NCI-H1436 treated with DMSO at 0.1 percent for 48 hours (cell line): ENCODE data around the gene TMEM163.
"Not testable (repeated sequence)": the region's sequence is repeated elsewhere in the genome, so short reads cannot be mapped to it uniquely, and the experiment has no call there.

ENCODE experiments used
- DNase-seq: peaks from one replicate; lab custom pipeline; 2025; lab: John Stamatoyannopoulos, UW

The TMEM163 gene

DNA sequence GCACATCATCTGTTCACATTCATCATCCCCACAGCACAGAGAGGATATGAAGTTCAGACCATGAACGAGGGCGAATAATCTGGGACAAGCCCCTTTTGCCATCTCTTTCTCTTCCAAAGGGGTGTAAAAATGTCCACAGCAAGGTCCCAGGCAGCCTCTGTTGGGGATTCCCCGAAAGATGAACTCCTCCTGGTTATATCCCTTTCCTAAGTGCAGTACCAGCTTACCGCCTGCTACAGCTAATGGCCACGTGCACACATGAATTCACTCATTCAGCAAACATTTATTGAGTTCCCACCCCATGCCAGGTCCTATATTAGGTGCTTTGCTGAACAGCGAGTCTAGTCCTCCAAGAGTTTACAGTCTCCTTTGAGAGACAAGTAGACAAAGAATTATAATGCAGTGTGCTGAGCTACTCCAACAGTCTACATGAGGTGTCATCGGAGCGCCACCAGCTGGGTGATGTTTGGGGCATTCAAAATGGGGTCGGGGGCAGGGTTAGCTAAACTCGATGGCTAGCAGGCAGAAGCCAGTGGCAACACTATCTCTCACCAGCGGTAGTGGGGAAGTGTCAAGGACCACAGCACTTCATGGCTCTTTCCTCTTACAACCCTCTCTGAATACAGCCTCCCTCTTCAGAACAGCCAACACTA, 228.9 kb downstream of the TMEM163 start:
- no peak for DNase-seq

GRCh38 chr2:134482766-134483340, 235.9 kb downstream of the TMEM163 start:
- DNase-seq, result no peak

DNA sequence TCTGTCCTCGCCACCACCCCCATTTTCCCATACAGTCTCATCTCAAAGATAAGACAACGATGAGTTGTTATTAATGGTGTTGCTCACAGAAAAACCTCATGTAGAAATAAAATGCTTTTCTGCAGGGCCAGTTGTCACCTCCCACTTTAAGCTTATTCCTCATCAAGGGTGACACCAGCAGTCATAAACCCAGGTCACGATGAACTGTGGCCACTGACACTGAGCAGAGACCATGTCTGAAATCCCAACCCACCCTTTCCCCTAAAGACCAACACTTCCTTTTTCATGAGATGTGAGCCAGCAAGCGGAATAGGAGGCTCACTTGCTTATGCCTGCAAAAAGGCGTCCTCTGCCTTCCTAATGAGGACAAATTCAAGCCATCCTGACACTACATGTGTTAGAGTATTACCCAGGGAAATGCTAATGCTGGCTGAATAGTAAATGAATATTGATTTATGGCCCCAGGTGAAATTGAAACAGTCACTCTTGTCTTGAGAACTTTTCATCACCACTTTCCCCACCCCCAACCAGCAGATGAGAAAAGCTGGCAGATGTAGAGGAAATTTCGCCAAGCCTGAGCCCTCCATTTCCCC, 236.6 kb downstream of the TMEM163 start:
- no peak for DNase-seq

DNA sequence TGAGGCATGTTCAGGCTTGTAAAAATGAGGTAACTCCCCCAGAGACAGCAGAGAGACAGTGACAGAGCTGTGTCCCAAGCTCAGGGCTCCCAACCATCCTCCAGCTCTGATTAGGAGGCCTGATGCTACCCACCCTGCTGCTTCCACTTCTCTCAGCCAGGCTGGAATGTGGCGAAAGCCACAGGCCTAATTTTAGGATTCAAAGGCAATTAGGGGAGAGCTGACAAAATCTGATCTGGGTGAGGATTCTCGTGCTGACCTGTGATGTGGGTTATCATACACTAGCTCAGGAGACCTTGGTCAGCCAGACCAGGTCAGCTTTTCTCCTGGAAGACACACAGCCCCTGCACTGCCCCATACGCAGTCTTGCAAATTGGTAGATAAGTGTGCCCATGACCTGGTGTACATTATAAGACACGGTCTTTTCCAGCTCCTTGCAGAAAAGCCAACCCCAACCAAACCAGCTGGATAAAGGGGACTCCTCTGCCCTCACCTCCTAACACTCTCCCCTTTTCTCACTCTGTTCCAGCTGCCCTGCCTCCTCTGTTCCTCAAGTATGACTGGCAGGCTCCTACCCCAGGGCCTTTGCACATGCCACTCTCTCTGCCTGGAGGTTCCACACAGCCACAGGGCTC, 239.0 kb downstream of the TMEM163 start:
- no peak for DNase-seq

DNA sequence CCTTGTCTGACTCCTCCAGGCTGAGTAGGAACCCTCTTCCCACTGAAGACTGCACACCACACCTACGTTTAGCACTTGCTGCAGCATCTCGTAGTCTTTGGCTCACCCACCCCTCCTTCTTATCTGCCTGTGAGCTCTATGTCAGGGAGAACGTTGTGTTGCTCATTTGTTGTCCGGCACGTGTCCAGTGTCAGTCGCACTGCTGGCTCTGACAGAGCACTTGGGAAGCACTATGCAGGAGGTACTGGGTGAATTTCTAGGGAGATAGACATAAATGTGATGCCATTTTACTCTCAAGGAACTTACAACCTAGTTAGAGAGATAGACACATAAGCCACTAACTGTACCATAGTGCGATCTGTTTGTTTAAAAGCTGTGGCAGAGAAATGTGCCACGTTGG, 241.8 kb downstream of the TMEM163 start:
- DNase-seq, result not testable (repeated sequence)

- no peak for DNase-seq
These were observed 248.1 kb downstream of the TMEM163 start for GRCh38 chr2:134470561-134471168.

GRCh38 chr2:134469516-134470115, 249.2 kb downstream of the TMEM163 start:
- no peak for DNase-seq

DNA sequence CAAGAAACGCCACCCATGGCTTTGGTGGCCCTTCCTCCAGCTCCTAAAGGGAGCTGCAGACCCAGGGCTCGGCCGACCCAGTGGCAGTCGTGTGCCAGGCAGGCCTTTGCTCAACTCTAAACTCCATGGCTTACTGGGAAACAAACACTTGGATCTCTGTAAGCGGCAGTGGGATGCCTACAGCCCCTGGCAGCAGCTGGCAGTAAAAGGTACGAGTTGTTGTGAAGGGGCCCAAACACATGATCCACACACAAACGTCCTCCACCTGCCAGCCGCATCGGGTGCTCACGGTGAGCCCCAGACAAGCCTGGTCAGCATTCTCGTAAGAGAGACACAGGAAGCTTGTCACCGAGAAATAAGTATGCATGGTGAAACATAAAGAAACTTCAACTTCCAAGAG, 250.0 kb downstream of the TMEM163 start:
- no peak for DNase-seq

DNA sequence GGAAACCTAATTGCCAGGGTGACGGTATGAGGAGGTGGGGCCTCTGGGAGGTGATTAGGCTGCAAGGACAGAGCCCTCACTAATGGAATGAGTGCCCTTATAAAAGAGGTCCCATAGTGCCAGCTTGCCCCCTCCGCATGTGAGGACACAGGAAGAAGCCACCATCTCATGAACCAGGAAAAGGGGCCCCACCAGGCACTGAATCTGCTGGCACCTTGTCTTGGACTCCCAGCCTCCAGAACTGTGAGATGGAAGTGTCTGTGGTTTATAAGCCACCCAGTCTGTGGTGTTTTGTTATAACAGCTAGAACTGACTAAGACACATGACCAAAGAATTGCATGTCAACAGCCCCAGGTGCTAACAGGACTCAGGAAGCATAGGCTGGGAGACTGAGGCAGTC, 250.6 kb downstream of the TMEM163 start:
- DNase-seq, result no peak

- no peak for DNase-seq
These were observed 252.7 kb downstream of the TMEM163 start for GRCh38 chr2:134466141-134466540.

- no peak for DNase-seq
These were observed 253.3 kb downstream of the TMEM163 start for GRCh38 chr2:134465228-134466105.

GRCh38 chr2:134463699-134464022, 255.1 kb downstream of the TMEM163 start:
- DNase-seq, result no peak

DNA sequence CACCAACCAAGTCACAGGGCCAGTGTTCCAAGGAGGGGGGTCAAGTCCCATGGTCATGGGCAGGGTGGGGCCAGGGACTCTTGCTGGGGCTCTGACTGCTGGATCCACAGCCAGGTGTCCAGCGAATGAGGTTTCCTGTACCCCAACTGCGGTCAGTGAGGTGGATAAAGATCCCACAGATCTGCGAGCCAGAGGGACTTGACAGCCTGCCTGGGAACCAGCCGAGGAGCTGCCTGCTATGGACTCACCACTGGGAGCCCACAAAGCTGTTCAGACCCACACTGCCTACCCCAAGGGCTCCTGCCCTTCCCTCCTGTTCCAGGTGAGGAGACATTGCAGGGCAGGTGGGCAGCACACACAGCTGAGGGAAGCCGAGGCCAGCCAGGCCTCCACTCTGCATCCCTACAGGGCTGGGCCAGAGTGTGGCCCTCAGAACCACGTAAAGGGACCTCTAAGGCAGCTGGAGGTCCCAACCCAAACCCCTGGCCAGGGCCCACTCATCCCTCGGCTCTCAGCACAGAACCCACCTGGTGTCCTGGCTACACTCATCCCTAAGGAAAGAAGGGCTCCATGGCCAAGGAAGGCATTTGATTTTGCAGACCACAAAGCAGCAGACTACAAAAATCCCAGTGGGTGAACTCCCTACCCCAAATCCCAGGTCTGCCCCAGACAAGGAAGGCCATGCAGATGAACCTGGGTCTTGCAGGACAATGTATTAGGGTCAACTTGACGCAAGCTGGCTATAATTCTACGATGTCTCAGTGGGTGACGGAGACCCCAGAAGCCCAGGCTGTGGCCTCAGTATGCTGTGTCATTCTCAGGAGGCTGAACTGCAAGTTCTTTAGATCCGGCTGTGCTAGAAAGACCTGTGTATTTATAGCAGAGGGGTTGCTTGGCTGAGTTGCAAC, 255.8 kb downstream of the TMEM163 start:
- DNase-seq, result no peak

DNA sequence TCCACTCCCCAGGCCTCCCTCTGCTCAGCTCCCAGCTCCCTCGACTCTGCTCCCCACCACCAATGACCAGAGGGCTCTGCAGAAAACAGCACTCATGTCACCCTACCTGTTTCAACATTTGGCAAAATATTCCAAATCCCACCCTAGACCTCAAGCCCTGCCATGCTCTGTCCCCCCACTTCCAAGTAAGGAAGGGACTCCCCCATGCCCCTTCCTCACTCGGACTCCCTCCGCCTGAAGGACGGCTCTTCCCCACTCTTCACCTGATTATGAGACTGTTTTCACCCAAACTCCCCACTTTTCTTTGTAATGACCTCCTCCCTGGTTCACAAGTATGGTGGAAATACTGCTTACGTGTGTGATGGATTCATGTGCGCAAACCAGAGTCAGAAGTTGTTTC, 256.5 kb downstream of the TMEM163 start:
- no peak for DNase-seq

- DNase-seq, result no peak
These were observed 257.3 kb downstream of the TMEM163 start for GRCh38 chr2:134461511-134461910.

DNA sequence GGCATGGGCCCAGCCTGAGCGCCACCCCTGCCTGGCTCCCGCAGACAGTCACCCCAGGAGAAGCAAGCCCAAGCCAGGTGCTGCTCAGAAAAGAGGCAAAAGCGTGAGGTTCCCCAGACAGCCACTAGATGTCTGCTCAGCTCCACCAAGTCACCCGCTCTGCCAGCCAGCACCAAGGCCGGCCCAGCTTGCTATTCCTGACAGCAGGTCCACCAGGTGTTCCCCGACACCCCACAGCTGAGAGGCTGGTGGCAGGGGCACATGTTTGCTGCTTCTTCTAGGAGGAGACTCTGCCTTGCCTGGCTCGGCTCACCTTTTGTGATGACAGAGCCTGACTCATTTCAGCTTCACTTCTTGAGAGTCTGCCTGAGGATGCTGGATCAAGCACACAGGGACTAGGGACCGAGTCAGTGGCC, 258.2 kb downstream of the TMEM163 start:
- no peak for DNase-seq

GRCh38 chr2:134459706-134460406, 258.9 kb downstream of the TMEM163 start:
- no peak for DNase-seq

GRCh38 chr2:134458950-134459349, 259.9 kb downstream of the TMEM163 start:
- no peak for DNase-seq

DNA sequence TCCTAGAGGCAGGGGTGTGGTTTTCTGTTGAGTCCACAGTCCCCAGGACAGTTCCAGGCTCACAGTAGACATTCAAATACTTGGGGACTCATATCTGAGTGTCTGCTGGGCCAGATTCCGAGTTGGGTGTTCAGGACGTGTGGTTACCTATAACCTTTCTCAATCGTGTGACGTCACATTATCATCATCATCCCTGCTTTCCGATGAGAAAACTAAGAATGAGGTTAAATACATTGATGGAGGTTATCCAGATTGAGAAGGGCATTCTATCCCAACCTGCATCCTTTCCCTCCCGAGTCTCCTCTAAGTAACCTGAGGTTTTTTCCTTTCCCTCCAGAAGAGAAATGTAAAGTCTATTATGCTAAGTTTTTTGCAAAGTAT, 260.3 kb downstream of the TMEM163 start:
- DNase-seq, result no peak
